ENCODE measurements around the gene BICRAL.
"Not testable (repeated sequence)": the region's sequence is repeated elsewhere in the genome, so short reads cannot be mapped to it uniquely, and the experiment has no call there.

GRCh38 chr6:42894041-42894828 is 112.4 kb downstream of the BICRAL start:
- not testable (repeated sequence) for TF ChIP-seq CTCF (IDR thresholded peaks at IDR 0.05); NR2C2 (CRISPR knock-in tag; IDR thresholded peaks at IDR 0.05); ATF1 (CRISPR knock-in tag; IDR thresholded peaks at IDR 0.05)
- TF ChIP-seq, protein P1, sequence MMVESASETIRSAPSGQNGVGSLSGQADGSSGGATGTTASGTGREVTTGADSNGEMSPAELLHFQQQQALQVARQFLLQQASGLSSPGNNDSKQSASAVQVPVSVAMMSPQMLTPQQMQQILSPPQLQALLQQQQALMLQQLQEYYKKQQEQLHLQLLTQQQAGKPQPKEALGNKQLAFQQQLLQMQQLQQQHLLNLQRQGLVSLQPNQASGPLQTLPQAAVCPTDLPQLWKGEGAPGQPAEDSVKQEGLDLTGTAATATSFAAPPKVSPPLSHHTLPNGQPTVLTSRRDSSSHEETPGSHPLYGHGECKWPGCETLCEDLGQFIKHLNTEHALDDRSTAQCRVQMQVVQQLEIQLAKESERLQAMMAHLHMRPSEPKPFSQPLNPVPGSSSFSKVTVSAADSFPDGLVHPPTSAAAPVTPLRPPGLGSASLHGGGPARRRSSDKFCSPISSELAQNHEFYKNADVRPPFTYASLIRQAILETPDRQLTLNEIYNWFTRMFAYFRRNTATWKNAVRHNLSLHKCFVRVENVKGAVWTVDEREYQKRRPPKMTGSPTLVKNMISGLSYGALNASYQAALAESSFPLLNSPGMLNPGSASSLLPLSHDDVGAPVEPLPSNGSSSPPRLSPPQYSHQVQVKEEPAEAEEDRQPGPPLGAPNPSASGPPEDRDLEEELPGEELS (CRISPR knock-in tag; IDR thresholded peaks at IDR 0.05): not testable (repeated sequence)
- TF ChIP-seq, protein P2, sequence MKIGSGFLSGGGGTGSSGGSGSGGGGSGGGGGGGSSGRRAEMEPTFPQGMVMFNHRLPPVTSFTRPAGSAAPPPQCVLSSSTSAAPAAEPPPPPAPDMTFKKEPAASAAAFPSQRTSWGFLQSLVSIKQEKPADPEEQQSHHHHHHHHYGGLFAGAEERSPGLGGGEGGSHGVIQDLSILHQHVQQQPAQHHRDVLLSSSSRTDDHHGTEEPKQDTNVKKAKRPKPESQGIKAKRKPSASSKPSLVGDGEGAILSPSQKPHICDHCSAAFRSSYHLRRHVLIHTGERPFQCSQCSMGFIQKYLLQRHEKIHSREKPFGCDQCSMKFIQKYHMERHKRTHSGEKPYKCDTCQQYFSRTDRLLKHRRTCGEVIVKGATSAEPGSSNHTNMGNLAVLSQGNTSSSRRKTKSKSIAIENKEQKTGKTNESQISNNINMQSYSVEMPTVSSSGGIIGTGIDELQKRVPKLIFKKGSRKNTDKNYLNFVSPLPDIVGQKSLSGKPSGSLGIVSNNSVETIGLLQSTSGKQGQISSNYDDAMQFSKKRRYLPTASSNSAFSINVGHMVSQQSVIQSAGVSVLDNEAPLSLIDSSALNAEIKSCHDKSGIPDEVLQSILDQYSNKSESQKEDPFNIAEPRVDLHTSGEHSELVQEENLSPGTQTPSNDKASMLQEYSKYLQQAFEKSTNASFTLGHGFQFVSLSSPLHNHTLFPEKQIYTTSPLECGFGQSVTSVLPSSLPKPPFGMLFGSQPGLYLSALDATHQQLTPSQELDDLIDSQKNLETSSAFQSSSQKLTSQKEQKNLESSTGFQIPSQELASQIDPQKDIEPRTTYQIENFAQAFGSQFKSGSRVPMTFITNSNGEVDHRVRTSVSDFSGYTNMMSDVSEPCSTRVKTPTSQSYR (CRISPR knock-in tag; IDR thresholded peaks at IDR 0.05): not testable (repeated sequence)

All from WTC11 (cell line).